ENCODE results near the gene NDUFB4.

NDUFB4 gene

DNA sequence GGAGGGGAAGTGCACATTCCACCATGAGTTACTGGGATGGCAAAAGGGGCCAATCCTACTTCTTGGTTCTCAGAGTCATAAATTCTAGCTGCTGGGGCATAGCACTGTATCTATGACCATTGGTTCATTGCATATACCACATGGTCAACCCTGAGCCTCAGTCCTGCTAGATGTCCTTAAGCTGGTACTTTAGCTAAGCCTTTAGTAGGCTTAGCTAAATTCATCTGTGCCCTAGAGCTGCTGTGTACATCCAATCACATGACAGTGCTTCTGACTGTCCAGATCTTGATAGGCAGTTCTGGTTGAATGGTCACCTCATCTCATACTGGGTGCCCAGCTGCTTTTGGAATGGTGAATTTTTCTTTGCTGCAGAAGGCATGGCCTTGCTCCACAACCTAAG is 8.2 kb downstream of the NDUFB4 start:
- peaks cover 40% of the 10 kb centered on the region for H3K36me3 ChIP-seq (replicated peaks; ENCODE audit: low read depth, low read length)
- peaks cover 5% of the 10 kb centered on the region; the same call in 1 of the 2 replicates for H4K20me1 ChIP-seq (ENCODE audit: insufficient read depth, low read length)
- H3K9me3 ChIP-seq (ENCODE audit: insufficient read depth, low read length) = no peaks in the 10 kb centered on the region
- no peak overlapping the region for H3K4me2 ChIP-seq (ENCODE audit: low read length)
- H3K79me2 ChIP-seq (ENCODE audit: low read length) = peaks cover 4% of the 10 kb centered on the region; the same call in 1 of the 2 replicates
- no peak overlapping the region for H2AFZ ChIP-seq (ENCODE audit: low read depth, low read length)
- no peak overlapping the region for H3K9ac ChIP-seq (ENCODE audit: low read length)
- H3K4me1 ChIP-seq (ENCODE audit: low read length) = no peaks in the 10 kb centered on the region
- no peaks in the 10 kb centered on the region for H3K27me3 ChIP-seq (ENCODE audit: low read depth, low read length)
- TF ChIP-seq, protein P1, sequence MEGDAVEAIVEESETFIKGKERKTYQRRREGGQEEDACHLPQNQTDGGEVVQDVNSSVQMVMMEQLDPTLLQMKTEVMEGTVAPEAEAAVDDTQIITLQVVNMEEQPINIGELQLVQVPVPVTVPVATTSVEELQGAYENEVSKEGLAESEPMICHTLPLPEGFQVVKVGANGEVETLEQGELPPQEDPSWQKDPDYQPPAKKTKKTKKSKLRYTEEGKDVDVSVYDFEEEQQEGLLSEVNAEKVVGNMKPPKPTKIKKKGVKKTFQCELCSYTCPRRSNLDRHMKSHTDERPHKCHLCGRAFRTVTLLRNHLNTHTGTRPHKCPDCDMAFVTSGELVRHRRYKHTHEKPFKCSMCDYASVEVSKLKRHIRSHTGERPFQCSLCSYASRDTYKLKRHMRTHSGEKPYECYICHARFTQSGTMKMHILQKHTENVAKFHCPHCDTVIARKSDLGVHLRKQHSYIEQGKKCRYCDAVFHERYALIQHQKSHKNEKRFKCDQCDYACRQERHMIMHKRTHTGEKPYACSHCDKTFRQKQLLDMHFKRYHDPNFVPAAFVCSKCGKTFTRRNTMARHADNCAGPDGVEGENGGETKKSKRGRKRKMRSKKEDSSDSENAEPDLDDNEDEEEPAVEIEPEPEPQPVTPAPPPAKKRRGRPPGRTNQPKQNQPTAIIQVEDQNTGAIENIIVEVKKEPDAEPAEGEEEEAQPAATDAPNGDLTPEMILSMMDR (IDR thresholded peaks at IDR 0.05; ENCODE audit: low read depth, low read length) = no peak
- no peak for TF ChIP-seq EZH2phosphoT487 (IDR thresholded peaks at IDR 0.05; ENCODE audit: low read depth)
- H3K4me3 ChIP-seq (ENCODE audit: low read length) = no peak overlapping the region
- no peak overlapping the region for H3K27ac ChIP-seq (ENCODE audit: low read length)

DNA sequence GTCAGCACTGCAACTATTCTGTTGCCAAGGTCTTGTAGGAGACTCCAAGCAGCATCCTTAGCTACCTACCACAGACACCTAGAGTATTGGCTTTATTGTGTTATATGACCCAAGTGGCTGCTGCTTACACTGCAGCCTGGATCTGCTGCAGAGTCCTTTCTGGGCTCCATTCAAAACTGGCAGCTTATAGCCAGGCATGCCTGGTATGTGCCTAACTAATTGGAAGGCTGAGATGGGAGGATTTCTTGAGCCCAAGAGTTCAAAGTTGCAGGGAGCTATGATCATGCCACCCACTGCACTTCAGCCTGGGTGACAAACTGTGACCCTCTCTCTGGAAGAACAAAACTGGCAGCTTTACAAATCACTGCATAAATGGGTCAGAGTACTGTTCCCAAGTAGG is 8.6 kb downstream of the NDUFB4 start:
- H3K4me2 ChIP-seq (ENCODE audit: low read length) = no peak overlapping the region
- TF ChIP-seq EZH2phosphoT487 (IDR thresholded peaks at IDR 0.05; ENCODE audit: low read depth) = no peak
- TF ChIP-seq, protein P1 (IDR thresholded peaks at IDR 0.05; ENCODE audit: low read depth, low read length) = no peak
- H2AFZ ChIP-seq (ENCODE audit: low read depth, low read length) = no peak overlapping the region
- H3K4me1 ChIP-seq (ENCODE audit: low read length) = no peaks in the 10 kb centered on the region
- no peak overlapping the region for H3K9ac ChIP-seq (ENCODE audit: low read length)
- 0 out of 2 replicates have a peak, but pooled peaks cover under 1% of the 10 kb centered on the region for H3K79me2 ChIP-seq (ENCODE audit: low read length)
- H3K9me3 ChIP-seq (ENCODE audit: insufficient read depth, low read length) = no peaks in the 10 kb centered on the region
- peaks cover under 1% of the 10 kb centered on the region; the same call in 1 of the 2 replicates for H4K20me1 ChIP-seq (ENCODE audit: insufficient read depth, low read length)
- no peaks in the 10 kb centered on the region for H3K27me3 ChIP-seq (ENCODE audit: low read depth, low read length)
- peaks cover 36% of the 10 kb centered on the region for H3K36me3 ChIP-seq (replicated peaks; ENCODE audit: low read depth, low read length)
- H3K27ac ChIP-seq (ENCODE audit: low read length) = no peak overlapping the region
- H3K4me3 ChIP-seq (ENCODE audit: low read length) = no peak overlapping the region

DNA sequence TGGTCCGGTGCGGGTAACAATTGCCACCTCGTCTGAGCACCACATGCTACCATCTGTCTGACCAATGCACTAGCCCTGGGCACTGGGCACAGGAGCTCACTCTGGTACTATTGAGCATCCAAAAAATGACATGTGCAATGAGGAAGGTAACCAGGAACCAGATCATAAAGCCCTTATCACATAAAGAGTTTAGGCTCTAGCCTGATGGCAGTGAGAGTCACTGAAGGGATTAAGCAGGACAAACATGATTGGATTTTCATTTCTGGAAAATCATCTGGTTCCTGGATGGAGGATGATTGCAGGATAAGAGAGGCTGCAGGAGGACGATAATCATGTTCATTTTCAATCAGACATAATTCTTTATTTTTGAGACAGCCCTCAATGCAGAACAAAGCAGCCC is 12.4 kb downstream of the NDUFB4 start:
- Histone ChIP-seq H2AFZ (ENCODE audit: low read depth, low read length) (no peak overlapping the region), H3K4me3 (ENCODE audit: low read length) (no peak overlapping the region), H3K27me3 (ENCODE audit: low read depth, low read length) (no peaks in the 10 kb centered on the region), H3K36me3 (replicated peaks; ENCODE audit: low read depth, low read length) (peaks cover 3% of the 10 kb centered on the region), H3K27ac (ENCODE audit: low read length) (no peak overlapping the region), H3K79me2 (ENCODE audit: low read length) (no peaks in the 10 kb centered on the region), H3K9ac (ENCODE audit: low read length) (no peak overlapping the region), H4K20me1 (ENCODE audit: insufficient read depth, low read length) (no peaks in the 10 kb centered on the region), H3K9me3 (ENCODE audit: insufficient read depth, low read length) (no peaks in the 10 kb centered on the region), H3K4me1 (ENCODE audit: low read length) (peaks cover 10% of the 10 kb centered on the region), H3K4me2 (ENCODE audit: low read length) (no peak overlapping the region)
- TF ChIP-seq EZH2phosphoT487 (IDR thresholded peaks at IDR 0.05; ENCODE audit: low read depth) = no peak
- TF ChIP-seq, protein P1 (IDR thresholded peaks at IDR 0.05; ENCODE audit: low read depth, low read length) = no peak

DNA sequence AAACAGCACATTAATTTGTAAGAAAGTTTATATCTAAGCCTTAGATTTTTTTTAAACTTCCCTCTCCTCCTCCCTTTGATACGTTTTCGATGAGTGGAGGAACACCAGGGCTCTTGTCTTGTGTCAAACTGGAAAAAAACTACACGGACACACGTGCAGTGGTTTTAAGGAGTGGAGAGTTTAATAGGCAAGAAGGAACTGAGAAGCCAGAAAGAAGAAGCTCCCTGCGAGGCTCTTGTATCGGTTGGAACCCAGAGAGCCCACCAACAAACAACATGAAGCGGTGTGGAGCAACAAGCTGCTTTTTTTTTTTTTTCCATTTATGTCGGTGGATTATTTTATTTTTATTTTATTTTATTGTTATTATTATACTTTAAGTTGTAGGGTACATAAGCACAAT is 18.6 kb downstream of the NDUFB4 start:
- TF ChIP-seq, protein P1 (IDR thresholded peaks at IDR 0.05; ENCODE audit: low read depth, low read length) = no peak
- no peak for TF ChIP-seq EZH2phosphoT487 (IDR thresholded peaks at IDR 0.05; ENCODE audit: low read depth)
- Histone ChIP-seq H3K36me3 (replicated peaks; ENCODE audit: low read depth, low read length) (no peaks in the 10 kb centered on the region), H3K9me3 (ENCODE audit: insufficient read depth, low read length) (no peaks in the 10 kb centered on the region), H3K4me2 (ENCODE audit: low read length) (peak overlapping the region; percentile 49), H3K79me2 (ENCODE audit: low read length) (no peaks in the 10 kb centered on the region), H3K27me3 (ENCODE audit: low read depth, low read length) (no peaks in the 10 kb centered on the region), H2AFZ (ENCODE audit: low read depth, low read length) (no peak overlapping the region), H4K20me1 (ENCODE audit: insufficient read depth, low read length) (no peaks in the 10 kb centered on the region), H3K9ac (ENCODE audit: low read length) (no peak overlapping the region; the same call in 1 of the 2 replicates), H3K4me3 (ENCODE audit: low read length) (no peak overlapping the region), H3K4me1 (ENCODE audit: low read length) (peaks cover 47% of the 10 kb centered on the region), H3K27ac (ENCODE audit: low read length) (peak overlapping the region; percentile 50)
